ENCODE data around the gene TOP1.
"Not testable (repeated sequence)": the region's sequence is repeated elsewhere in the genome, so short reads cannot be mapped to it uniquely, and the experiment has no call there.

TOP1 gene

DNA sequence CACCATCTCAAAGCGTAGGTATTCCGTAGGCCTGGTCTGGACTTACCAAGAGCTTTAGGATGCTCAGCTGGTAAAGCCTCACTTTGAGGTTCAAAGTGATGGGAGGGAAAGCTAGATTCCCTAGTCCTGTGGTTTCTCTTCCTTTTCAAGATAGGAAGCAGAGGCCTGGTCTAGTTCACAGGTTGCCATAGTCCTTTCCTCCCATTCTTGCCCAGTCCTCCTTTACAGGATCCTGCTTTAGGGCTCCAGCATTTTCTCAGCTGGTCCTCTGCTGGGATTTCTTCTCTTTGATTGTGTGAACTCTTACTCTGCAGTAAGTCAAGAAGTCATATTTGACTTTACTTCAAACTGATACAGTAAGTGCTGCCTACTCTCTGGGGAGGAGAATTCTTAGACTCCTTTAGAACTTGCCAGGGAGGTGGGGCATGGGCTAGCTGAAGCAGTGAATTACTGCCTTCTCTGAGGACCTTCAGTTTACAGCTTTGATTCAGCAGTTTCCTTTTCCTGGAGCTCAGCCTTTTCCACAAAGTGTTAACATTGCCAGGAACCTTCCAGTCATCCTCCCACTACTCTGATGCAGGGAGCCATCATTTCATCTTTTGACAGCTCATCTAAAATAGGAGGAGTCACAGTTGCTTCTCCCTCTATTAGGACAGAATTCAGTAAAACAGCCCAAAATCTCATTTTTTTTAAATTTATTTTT lies 65.9 kb downstream of the TOP1 start:
- peak; percentile 28 for DNase-seq (ENCODE audit: low spot score)

DNA sequence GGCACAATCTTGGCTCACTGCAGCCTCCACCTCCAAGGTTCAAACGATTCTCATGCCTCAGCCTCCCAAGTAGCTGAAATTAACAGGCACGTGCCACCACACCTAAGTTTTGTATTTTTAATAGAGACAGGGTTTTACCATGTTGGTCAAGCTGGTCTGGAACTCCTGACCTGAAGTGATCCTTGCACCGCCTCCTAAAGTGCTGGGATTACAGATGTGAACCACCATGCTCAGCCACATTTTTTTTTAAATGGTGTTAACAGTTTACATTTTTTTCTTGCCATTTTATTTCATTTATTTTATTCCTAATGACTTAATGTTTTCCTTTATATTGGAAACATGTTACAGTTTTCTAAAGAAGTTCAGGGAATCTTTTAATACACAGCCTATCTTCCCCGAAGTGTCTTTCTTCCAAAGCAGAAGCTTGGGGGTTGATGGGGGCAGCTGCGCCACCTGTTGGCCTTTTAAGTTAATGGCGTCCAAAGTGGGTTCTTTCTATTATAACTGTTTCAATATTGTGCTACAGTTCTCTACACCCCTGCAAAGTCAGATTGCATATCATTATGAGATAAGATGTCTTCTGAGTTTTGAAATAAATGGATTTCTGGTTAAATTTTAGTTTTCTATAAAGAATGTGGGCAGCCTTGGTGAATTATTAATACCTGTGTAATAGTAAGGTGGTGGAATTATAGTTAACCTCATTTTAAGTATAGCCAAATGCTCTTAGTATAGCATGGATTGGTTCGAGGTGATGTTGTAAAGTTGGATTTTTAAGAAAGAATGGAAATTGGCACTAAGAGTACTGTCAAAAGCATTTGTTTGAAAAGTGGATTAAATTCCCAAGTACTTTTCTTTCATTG lies 66.7 kb downstream of the TOP1 start:
- peak; percentile 77 for DNase-seq (ENCODE audit: low spot score)

DNA sequence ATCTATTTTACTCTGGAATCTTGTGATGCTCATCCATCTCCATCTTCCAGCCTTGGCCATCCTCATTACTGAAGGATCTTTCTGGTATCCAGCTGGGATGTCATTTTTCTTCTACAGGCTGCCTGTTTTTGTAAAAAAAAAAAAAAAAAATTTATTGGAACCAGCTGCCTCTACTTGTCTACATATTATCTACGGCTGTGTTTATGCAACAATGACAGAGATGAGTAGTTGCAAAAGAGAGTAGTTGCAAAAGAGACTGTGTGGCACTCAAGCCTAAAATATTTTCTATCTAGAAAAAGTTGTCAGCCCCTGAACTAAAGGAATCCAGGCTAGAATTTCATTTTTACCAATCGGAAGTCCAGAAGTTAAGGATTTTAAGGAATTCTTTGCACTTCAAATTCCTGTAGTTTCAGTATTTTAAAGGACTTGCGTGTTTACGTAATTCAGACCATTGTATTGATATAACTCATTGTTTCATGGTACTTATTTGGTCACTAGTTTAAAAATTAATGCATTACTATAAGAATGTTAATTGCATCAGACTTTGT lies 70.2 kb downstream of the TOP1 start:
- DNase-seq (ENCODE audit: low spot score): no peak

DNA sequence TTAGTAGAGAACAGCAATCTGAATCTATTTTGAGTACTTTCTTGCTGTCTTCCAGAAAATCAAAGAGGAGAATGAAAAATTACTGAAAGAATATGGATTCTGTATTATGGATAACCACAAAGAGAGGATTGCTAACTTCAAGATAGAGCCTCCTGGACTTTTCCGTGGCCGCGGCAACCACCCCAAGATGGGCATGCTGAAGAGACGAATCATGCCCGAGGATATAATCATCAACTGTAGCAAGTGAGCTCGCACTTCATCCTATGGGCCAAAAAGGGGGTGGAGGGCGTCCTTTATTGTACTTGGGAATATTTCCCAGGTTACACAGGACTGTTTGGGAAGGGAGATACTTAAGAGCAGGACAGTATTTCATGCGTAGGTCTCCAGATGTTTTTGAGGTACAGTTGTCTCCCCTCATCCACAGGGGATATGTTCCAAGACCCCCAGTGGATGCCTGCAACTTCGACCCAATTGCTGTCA lies 71.4 kb downstream of the TOP1 start:
- DNase-seq (ENCODE audit: low spot score): no peak

DNA sequence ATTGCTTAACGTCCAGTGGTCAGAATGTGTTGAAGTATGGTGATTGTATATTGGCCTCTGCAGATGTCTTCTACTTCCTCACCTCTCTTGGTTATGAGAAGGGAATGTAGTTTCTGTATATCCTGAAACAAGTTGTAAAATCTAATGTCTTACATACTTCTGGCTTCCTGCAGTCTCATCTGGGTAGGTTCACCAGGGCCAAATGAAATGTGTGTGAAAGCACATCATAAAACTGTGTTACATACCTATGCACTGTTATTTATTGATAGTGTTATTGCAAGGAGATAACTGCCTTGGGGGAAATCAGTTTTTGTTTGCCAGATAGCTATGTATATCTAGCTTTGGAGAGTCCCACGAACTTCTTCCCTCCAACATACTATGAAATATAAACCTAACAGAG lies 73.0 kb downstream of the TOP1 start:
- DNase-seq (ENCODE audit: low spot score): no peak

DNA sequence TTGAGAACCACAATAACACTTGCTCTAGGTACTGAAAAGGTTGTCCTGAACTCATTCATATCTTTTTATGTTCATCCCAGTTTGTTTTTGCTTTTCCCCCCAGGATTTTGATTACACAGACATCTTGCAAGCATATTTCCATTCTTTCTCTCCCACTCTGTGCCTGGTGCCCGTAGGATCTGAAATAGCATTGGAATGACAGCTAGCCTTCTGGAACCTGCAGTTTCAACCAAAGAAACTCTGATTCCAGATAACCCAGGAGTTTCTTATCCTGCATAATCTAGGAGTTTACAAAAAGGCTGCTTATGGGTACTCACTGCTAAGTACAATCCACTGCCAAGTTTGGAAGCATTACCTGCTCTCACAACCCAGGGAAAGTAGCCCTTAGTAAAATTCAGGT lies 79.9 kb downstream of the TOP1 start:
- no peak for DNase-seq (ENCODE audit: low spot score)

DNA sequence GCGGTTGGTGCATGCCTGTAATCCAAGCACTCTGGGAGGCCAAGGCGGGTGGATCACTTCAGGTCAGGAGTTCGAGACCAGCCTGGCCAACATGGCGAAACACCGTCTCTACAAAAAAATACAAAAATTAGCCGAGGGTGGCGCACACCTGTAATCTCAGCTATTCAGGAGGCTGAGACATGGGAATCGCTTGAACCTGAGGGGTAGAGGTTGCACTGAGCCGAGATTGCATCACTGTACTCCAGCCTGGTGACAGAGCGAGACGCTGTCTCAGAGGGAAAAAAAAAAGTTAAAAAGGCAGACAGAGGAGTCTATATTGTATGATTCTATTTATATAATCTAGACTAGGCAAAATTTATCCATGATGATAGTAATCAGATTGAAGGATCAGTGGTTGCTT lies 81.4 kb downstream of the TOP1 start:
- DNase-seq (ENCODE audit: low spot score): no peak

DNA sequence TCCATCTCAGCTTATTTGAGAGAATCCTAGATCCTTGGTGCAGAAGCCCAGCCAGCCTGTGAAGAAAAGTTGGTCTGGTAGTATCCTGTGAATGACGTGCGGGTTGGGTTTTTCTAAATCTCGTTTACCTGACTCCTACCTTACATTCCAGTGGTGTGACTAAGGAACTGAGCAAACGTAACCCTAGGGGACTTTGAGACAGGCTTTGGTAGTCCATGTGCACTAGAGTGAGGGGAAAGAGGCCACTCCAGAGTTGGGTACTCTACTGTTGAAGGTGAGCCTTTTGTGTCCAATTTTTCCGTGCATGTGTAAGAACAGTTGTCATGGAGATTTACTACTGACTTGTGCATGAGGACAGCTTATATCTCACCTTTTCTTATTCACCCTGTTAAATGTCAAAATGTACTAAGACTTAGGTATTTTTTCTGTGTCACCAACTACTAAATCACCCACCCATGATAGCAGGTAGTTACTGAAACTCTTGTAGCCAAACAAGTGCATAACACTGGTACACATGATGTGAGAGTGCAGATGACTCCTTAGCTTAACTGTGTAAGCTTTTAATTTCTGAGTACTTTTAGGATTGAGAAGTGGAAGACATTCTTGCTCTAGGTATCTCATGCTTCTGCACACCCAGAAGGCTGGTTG lies 82.4 kb downstream of the TOP1 start:
- DNase-seq (ENCODE audit: low spot score): no peak

DNA sequence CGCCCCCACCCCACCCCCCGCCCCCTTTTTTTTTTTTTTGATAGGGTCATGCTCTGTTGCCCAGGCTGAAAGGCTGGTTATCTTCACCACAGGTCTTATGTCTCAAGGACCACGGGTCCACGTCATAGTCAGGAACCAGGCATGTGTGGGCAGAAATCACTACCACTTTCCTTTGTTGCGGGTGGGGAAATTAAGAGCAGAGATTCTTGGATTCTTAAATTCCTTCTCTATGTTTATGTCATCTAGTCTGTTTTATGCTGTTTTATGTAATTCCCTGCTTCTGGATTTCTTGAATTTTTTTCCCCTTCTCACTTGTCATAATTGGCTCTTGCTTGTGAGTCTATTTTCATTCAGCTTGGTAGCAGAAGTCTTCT lies 82.9 kb downstream of the TOP1 start:
- no peak for DNase-seq (ENCODE audit: low spot score)

DNA sequence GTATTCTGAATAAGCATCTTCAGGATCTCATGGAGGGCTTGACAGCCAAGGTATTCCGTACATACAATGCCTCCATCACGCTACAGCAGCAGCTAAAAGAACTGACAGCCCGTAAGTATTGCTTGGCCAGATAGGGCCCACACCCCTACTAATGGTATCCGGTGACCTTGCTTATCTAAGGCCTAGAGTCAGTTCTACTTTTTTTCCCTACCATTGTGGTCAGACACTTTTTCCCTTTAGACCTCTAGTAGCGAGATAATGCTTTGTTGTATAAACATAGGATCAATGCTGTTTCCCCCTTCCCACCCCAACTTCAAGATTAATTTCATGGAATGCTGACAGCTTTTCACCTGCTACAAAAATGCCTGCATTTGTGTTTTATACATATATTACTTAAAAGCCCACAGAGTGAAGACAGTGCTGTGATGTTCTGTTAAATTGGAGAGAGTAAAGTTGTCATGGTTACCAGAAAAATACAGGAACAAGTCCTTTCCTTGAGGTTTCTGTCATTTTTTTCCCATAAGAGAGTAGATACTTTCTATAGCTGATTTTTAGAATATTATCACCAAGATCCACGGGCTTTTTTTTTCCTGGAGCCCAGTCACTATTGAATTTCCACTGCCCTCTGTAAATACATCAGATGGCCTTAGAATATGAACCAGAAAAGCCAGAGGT lies 87.8 kb downstream of the TOP1 start:
- DNase-seq (ENCODE audit: low spot score): no peak

DNA sequence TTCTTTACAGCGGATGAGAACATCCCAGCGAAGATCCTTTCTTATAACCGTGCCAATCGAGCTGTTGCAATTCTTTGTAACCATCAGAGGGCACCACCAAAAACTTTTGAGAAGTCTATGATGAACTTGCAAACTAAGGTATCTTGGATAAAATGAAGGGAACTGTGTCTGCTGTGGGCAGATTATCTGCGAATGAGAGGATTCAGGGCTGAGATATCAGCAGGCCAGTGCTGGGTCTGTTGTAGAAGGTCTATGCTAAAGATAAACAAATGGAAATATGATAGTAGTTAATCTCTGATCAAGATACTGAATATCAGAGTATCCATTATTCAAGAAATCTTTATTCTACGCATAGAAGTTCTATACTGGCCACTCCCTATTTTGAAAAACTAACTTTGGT lies 89.5 kb downstream of the TOP1 start:
- DNase-seq (ENCODE audit: low spot score): not testable (repeated sequence)

DNA sequence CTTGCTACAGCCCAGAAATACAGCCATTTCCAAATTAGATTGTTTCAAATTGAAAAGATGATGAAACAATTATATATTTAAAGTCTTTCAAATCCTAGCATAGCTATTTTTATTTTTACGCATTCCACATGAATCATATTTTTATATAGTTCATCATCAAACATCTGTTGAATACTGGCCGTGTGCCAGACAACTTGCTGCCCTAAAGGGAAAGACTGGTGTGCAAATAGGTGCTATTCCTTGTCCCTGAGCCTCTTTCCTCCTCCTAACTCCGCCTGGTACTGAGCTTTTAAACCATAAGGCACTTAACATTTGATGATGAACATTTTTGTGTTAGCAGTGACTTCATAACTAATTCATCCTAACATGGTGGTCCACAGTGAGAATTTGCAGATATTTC lies 90.0 kb downstream of the TOP1 start:
- DNase-seq (ENCODE audit: low spot score): no peak

DNA sequence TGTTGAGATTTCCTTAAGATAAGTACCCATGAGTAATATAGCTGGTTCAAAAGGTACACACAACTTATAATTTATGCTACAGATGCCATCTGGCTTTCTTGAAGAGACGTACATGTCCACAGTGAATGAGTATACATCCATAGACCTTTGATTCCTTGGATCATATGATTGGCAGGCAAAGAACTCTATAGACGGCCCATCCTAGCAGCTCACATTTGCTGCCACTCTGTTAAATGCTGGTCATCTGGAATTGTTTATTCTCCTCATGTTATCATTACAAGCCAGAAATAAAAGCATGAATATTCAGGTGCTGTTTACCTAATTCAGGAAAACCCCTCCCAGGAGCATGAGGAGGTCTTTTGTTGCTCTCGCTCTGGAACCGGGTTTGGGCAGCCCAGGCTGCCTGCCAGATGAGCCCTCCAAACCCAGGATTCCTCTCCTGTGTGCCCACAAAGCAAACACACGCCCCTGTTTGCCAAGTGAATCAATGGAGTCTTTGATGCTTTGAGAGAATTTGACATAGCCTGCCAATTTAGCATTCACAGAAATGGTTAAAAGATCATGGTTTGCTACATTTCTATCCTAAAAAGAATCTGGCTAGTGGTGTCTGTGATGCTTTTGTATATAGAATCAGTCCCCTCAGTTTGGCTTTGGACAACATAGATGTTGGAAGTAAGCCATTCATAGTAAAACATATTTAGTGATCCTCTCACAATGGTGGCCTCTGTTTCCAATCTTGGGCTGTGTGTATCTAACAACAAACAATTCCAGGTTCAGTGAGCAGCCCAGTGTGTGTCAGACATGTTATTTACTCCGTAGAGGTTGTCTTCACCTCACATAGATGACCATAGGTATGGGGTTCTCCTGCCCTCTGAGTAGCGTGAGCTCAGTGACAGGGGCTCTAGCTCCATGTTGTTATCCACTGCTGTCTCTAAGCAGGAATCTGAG lies 91.3 kb downstream of the TOP1 start:
- no peak for DNase-seq (ENCODE audit: low spot score)

DNA sequence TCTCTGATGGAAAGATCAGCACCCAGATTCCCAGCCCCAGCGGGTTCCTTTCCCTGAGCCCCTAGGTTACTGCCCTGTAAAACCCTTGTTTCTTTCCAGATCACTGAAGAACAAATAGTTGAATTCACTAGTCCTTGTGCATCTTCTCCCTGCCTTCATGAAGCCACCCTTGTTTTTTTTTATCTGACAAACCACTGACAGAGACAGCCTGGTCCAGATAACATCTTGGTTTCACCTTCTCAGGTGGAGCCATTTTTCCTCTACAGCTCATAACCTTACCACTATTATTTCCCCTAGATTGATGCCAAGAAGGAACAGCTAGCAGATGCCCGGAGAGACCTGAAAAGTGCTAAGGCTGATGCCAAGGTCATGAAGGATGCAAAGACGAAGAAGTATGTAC lies 92.8 kb downstream of the TOP1 start:
- no peak for DNase-seq (ENCODE audit: low spot score)

DNA sequence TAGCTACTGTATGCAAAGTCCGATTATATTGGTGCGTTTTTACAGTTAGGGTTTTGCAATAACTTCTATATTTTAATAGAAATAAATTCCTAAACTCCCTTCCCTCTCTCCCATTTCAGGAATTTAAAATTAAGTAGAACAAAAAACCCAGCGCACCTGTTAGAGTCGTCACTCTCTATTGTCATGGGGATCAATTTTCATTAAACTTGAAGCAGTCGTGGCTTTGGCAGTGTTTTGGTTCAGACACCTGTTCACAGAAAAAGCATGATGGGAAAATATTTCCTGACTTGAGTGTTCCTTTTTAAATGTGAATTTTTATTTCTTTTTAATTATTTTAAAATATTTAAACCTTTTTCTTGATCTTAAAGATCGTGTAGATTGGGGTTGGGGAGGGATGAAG lies 95.0 kb downstream of the TOP1 start:
- no peak for DNase-seq (ENCODE audit: low spot score)

DNA sequence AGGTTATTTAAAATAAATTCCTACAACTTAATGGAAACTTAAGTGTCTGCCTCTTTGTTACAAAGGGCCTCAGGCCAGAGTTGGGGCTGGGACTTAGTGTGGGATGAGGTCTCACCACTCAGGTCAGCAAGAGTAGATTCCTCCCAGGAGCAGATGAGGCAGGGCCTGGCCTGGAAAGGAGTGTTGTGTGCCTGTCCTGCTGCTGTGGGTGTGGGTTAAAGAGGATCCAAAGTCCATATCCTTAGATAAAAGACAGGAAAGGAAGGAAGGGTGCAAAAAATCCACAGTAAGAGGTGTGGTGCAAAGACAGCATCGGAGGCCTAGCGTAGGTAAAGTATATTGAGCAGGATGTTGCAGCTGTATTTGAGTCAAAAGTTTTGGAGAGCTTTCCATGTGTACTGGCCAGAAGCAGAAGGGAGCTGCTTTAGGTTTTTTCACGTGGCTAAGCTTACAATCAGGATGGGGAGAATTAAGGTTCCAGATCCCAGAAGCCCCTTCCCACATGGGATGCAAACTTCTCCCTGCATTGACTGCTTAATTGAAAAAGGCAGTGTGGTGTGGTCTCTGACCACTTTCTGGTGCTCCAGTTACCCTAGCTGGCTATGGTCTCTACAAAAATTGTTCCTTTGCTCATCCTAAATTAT lies 96.0 kb downstream of the TOP1 start:
- DNase-seq (ENCODE audit: low spot score): no peak

DNA sequence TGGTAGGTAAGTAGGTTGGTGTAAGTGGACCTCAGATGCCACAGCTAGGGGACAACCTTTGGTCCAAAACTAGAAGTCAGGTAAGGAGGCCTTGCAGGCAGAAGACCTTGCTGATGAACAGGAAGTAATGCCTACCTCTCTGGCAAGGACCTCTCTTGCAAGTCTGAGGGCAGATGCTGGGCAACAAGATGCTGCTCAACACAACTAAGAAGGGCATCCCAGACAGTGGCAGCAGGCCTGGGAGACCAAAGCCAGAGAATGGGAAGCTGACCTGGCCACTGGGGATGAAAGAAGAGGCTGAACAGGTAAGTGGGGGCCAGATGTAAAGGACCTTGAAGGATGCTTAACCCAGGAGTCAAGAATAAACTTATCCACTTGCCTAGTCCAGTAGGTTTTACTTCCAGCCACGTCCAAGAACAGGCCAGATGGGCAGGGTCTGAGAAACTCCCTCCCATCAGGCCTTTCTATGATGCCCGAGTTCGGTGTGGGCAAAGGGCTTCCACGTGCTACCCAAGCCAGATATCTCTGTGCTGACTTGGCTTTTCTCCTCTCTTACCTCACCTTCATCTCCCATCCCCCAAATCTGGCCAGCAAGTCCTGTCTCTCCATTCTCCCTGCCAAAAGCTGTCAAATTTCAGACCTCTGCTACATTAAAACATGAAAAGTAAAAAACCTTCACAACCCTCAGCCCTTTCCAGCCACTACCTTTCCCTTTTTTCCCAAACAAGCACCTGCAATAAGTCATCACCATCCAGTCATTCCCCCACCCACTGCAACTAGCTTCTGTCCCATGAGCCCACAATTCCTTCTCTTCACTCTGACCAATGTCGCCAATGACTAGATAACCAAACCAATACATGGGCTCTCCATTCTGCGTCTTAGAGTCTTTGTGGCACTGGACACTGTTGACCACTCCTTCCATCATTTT lies 97.2 kb downstream of the TOP1 start:
- DNase-seq (ENCODE audit: low spot score): no peak

DNA sequence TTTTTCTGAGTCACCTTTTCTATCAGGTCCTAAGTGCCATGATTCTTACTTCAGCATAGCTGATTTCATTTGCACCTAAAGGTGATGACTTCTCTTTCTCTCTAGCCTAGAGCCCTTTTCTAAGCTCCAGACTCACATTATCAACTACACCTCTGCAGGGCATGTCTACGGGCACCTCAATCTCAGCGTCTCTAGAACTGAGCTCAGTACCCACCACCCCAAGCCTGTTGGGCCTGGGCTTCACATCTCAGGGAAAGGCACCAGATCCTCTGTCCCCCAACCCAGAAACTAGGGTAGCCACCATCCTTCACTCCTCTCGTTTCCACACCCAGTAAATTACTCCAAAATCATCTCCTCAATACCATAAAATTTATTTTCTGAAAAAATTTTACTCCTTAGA lies 98.1 kb downstream of the TOP1 start:
- DNase-seq (ENCODE audit: low spot score): no peak

DNA sequence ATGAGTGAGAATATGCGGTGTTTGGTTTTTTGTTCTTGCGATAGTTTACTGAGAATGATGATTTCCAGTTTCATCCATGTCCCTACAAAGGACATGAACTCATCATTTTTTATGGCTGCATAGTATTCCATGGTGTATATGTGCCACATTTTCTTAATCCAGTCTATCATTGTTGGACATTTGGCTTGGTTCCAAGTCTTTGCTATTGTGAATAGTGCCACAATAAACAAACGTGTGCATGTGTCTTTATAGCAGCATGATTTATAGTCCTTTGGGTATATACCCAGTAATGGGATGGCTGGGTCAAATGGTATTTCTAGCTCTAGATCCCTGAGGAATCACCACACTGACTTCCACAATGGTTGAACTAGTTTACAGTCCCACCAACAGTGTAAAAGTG lies 99.7 kb downstream of the TOP1 start:
- not testable (repeated sequence) for DNase-seq (ENCODE audit: low spot score)

Measured in NAMALWA (cell line).